Pons (tissue), 1 donor: ENCODE data around the gene SLC41A3.
"Not testable (repeated sequence)": the region's sequence is repeated elsewhere in the genome, so short reads cannot be mapped to it uniquely, and the experiment has no call there.

Experiments
- DNase-seq: peaks from one replicate; pipeline ENCODE4 v3.0.0-alpha.2; 2016; ENCODE audit warnings: low spot score

Gene SLC41A3

GRCh38 chr3:125957674-125958510, 126.0 kb downstream of the SLC41A3 start:
- DNase-seq = no peak

GRCh38 chr3:125957020-125957419, 126.9 kb downstream of the SLC41A3 start:
- DNase-seq = not testable (repeated sequence)
